SKM-1 treated with dmso at 0.1 percent for 144 hours (cell line): ENCODE data around the gene KLF9.

Experiments
- DNase-seq: peaks from one replicate; lab custom pipeline; 2025; ENCODE audit not compliant: unreplicated experiment; lab: John Stamatoyannopoulos, UW

KLF9 gene

GRCh38 chr9:70422371-70423043 lies 8.1 kb upstream of the KLF9 start:
- no peak for DNase-seq

- DNase-seq, result no peak
Observed at GRCh38 chr9:70421272-70422180, 7.1 kb upstream of the KLF9 start.

- no peak for DNase-seq
Observed at GRCh38 chr9:70420441-70421271, 6.2 kb upstream of the KLF9 start.

GRCh38 chr9:70419556-70420440 lies 5.3 kb upstream of the KLF9 start:
- peak; percentile 80 for DNase-seq

- peak; percentile 86 for DNase-seq
Observed at GRCh38 chr9:70418822-70419555, 4.5 kb upstream of the KLF9 start.

- no peak for DNase-seq
Observed at GRCh38 chr9:70415476-70415875, 1.0 kb upstream of the KLF9 start.

GRCh38 chr9:70415041-70415440 lies 584 bp upstream of the KLF9 start:
- no peak for DNase-seq

- no peak for DNase-seq
Observed at GRCh38 chr9:70413464-70413798, 1.0 kb downstream of the KLF9 start.

- no peak for DNase-seq
Observed at GRCh38 chr9:70412832-70413463, 1.5 kb downstream of the KLF9 start.

GRCh38 chr9:70411930-70412831 lies 2.3 kb downstream of the KLF9 start:
- DNase-seq, result peak; percentile 13

- DNase-seq, result no peak
Observed at GRCh38 chr9:70411121-70411929, 3.1 kb downstream of the KLF9 start.

GRCh38 chr9:70410368-70410767 lies 4.1 kb downstream of the KLF9 start:
- DNase-seq, result no peak

- DNase-seq, result no peak
Observed at GRCh38 chr9:70409800-70410199, 4.7 kb downstream of the KLF9 start.

- DNase-seq, result no peak
Observed at GRCh38 chr9:70409280-70409679, 5.2 kb downstream of the KLF9 start.

GRCh38 chr9:70408393-70409040 lies 5.9 kb downstream of the KLF9 start:
- DNase-seq, result no peak

- no peak for DNase-seq
Observed at GRCh38 chr9:70407081-70407503, 7.4 kb downstream of the KLF9 start.

- DNase-seq, result peak; percentile 27
Observed at GRCh38 chr9:70406434-70406862, 8.0 kb downstream of the KLF9 start.
